Smooth muscle cell (in vitro differentiated cells): ENCODE measurements around the gene KPNA2. TPM values are rescaled to one million over a fixed set of nuclear protein-coding genes. Genes with fewer than 3 reads are reported as not detected.

Experiments
- DNase-seq: peaks from one replicate; lab custom pipeline; 2025; ENCODE audit not compliant: unreplicated experiment; lab: John Stamatoyannopoulos, UW
- H2AFZ ChIP-seq: fragments of 200-600 bp; sonication (generic); 2 replicates; pipeline ENCODE4 v1.6.0; 2016; ENCODE audit warnings: antibody characterized with exemption, low read depth, mild to moderate bottlenecking
- H3F3A ChIP-seq: fragments of 200-600 bp; sonication (generic); 2 replicates; pipeline ENCODE4 v1.6.0; 2017; ENCODE audit warnings: antibody characterized with exemption, low read depth
- H3K27ac ChIP-seq: fragments of 200-600 bp; sonication (generic); 2 replicates; pipeline ENCODE4 v1.5.1; 2016; ENCODE audit warnings: low read depth, mild to moderate bottlenecking
- H3K27me3 ChIP-seq: fragments of 200-600 bp; sonication (generic); 2 replicates; pipeline ENCODE4 v1.6.1; 2016; ENCODE audit warnings: low read depth, mild to moderate bottlenecking
- H3K36me3 ChIP-seq: fragments of 200-600 bp; sonication (generic); 2 replicates; pipeline ENCODE4 v1.5.1; 2016; ENCODE audit warnings: low read depth
- H3K4me1 ChIP-seq: fragments of 200-600 bp; sonication (generic); 2 replicates; pipeline ENCODE4 v1.5.1; 2016; ENCODE audit warnings: low read depth
- H3K4me2 ChIP-seq: fragments of 200-600 bp; sonication (generic); 2 replicates; pipeline ENCODE4 v1.6.0; 2016; ENCODE audit warnings: mild to moderate bottlenecking
- H3K4me3 ChIP-seq: fragments of 200-600 bp; sonication (generic); 2 replicates; pipeline ENCODE4 v1.5.1; 2016; ENCODE audit warnings: mild to moderate bottlenecking
- H3K79me2 ChIP-seq: fragments of 200-600 bp; sonication (generic); 2 replicates; pipeline ENCODE4 v1.6.0; 2016; ENCODE audit warnings: low read depth, mild to moderate bottlenecking
- H3K9ac ChIP-seq: fragments of 200-600 bp; sonication (generic); 2 replicates; pipeline ENCODE4 v1.6.0; 2016; ENCODE audit warnings: low read depth
- H3K9me3 ChIP-seq: fragments of 200-600 bp; sonication (generic); replicated peaks from 2 replicates; pipeline ENCODE4 v1.5.1; 2016; ENCODE audit warnings: low read depth
- H4K20me1 ChIP-seq: fragments of 200-600 bp; sonication (generic); 2 replicates; pipeline ENCODE4 v1.6.0; 2016; ENCODE audit warnings: low read depth
- CTCF ChIP-seq: fragments of 200-600 bp; sonication (generic); IDR thresholded peaks from 2 replicates; pipeline ENCODE4 v1.5.1; 2017; ENCODE audit warnings: borderline replicate concordance, mild to moderate bottlenecking, antibody characterized with exemption; ENCODE audit not compliant: insufficient read depth, poor library complexity, severe bottlenecking
- WGBS: methylation state at CpG from one replicate; pipeline ENCODE4 v1.1.7; 2016; ENCODE audit warnings: low lambda C conversion rate; 5-methylcytosine and 5-hydroxymethylcytosine counted together
- polyA plus RNA-seq: library from polyadenylated mRNA; unstranded; fragments of >200 nt; fragmentation: Nextera tagmentation; extraction: Ambion mirVana; gene quantifications from 2 replicates; pipeline ENCODE4 v1.2.1, GENCODE V29; 2016
- total RNA-seq: library from RNA; depleted of rRNA; stranded (reverse); fragments of >200 nt; gene quantifications from 2 replicates; pipeline ENCODE4 v1.2.3, GENCODE V29; 2014

The KPNA2 gene
- total RNA-seq (84.6 and 88.3 TPM in 2 replicates), polyA plus RNA-seq (108 and 135 TPM in 2 replicates)

- peaks cover 7% of the 10 kb centered on the region for H4K20me1 ChIP-seq
- H3K4me2 ChIP-seq = peak within 1 kb of the TSS; percentile 95
- WGBS = under 1% methylated on average over 64 of the region's 72 CpGs
- H3K79me2 ChIP-seq = peaks cover 36% of the 10 kb centered on the region
- H3K9ac ChIP-seq = peak within 1 kb of the TSS; percentile 95
- H3K27ac ChIP-seq = peak within 1 kb of the TSS; percentile 96
- DNase-seq = peak; percentile 83
- peak within 1 kb of the TSS; percentile 79 for H2AFZ ChIP-seq
- peak within 1 kb of the TSS; percentile 88 for H3K4me3 ChIP-seq
- no peaks in the 10 kb centered on the region for H3F3A ChIP-seq
- H3K4me1 ChIP-seq = peaks cover 24% of the 10 kb centered on the region
- H3K27me3 ChIP-seq = no peaks in the 10 kb centered on the region
- peaks cover 2% of the 10 kb centered on the region for H3K36me3 ChIP-seq
- no peaks in the 10 kb centered on the region for H3K9me3 ChIP-seq
- TF ChIP-seq CTCF = no peak
These were observed at the start of gene KPNA2 for GRCh38 chr17:68035523-68036303. Gene KPNA2 (plus strand): TSS chr17:68035735. CDS start chr17:68037133, 1,398 bp downstream.

- no peak overlapping the region for H3K4me2 ChIP-seq
- WGBS = 95% methylated on average over 4 of the region's 4 CpGs
- H3K4me1 ChIP-seq = peaks cover 3% of the 10 kb centered on the region
- no peak for DNase-seq
- H3F3A ChIP-seq = peaks cover 7% of the 10 kb centered on the region
- H3K4me3 ChIP-seq = no peak overlapping the region
- TF ChIP-seq CTCF = no peak
- H3K27ac ChIP-seq = no peak overlapping the region
- no peak overlapping the region for H2AFZ ChIP-seq
- no peaks in the 10 kb centered on the region for H3K79me2 ChIP-seq
- no peak overlapping the region for H3K9ac ChIP-seq
- no peaks in the 10 kb centered on the region for H3K9me3 ChIP-seq
- H3K36me3 ChIP-seq = no peaks in the 10 kb centered on the region
- no peaks in the 10 kb centered on the region for H4K20me1 ChIP-seq
- H3K27me3 ChIP-seq = no peaks in the 10 kb centered on the region
These were observed 44.6 kb upstream of the KPNA2 start for GRCh38 chr17:67990909-67991308.

GRCh38 chr17:67992548-67993152 is 42.9 kb upstream of the KPNA2 start:
- peak overlapping the region; percentile 87 for H3K4me2 ChIP-seq
- peak overlapping the region; percentile 54 for H3K27ac ChIP-seq
- peaks cover 7% of the 10 kb centered on the region for H3F3A ChIP-seq
- no peak for TF ChIP-seq CTCF
- no peaks in the 10 kb centered on the region for H3K36me3 ChIP-seq
- H3K79me2 ChIP-seq = no peaks in the 10 kb centered on the region
- no peaks in the 10 kb centered on the region for H3K27me3 ChIP-seq
- 24% methylated on average over 18 of the region's 18 CpGs for WGBS
- H4K20me1 ChIP-seq = no peaks in the 10 kb centered on the region
- peak overlapping the region; percentile 62 for H2AFZ ChIP-seq
- H3K9ac ChIP-seq = peak overlapping the region; percentile 69
- H3K9me3 ChIP-seq = no peaks in the 10 kb centered on the region
- DNase-seq = no peak
- H3K4me1 ChIP-seq = peaks cover 3% of the 10 kb centered on the region
- H3K4me3 ChIP-seq = peak overlapping the region; percentile 72
